SK-N-SH treated with all-trans-retinoic acid at 6 μM for 48 hours (cell line): Measurements from ENCODE around the gene DPF3.

Experiments
- CREB5 ChIP-seq: fragments of 250-450 bp; sonication (Bioruptor Pico); IDR thresholded peaks from 2 replicates; pipeline ENCODE4 v1.5.1; 2020; ENCODE audit warnings: low read depth, mild to moderate bottlenecking, moderate library complexity
- PATZ1 ChIP-seq: fragments of 250-450 bp; sonication (Bioruptor Pico); IDR thresholded peaks from 2 replicates; pipeline ENCODE4 v1.8.0; 2020; ENCODE audit warnings: mild to moderate bottlenecking, moderate library complexity, borderline replicate concordance
- PPARA ChIP-seq: fragments of 250-450 bp; sonication (Bioruptor Pico); IDR thresholded peaks from 2 replicates; pipeline ENCODE4 v1.5.0; 2020; ENCODE audit warnings: mild to moderate bottlenecking, borderline replicate concordance
- TOX ChIP-seq: fragments of 250-450 bp; sonication (Bioruptor Pico); IDR thresholded peaks from 2 replicates; pipeline ENCODE4 v1.8.0; 2021; ENCODE audit warnings: mild to moderate bottlenecking, moderate library complexity, borderline replicate concordance
- ZNF565 ChIP-seq: fragments of 450-650 bp; formaldehyde crosslinking; conservative IDR thresholded peaks from 2 replicates; pipeline ENCODE4 v1.5.0; 2020; ENCODE audit warnings: low read depth, mild to moderate bottlenecking, moderate library complexity

- no peak for TF ChIP-seq ZNF565 (CRISPR knock-in tag)
- TF ChIP-seq PPARA (CRISPR knock-in tag) = no peak
- no peak for TF ChIP-seq CREB5
- TF ChIP-seq PATZ1 = no peak
- TF ChIP-seq TOX (CRISPR knock-in tag) = no peak
Observed at GRCh38 chr14:72898448-72898847, 4.5 kb upstream of the DPF3 start.
